Endothelial cell (in vitro differentiated cells): ENCODE results near the gene CSNK1A1. TPM values are rescaled to one million over a fixed set of nuclear protein-coding genes. Genes with fewer than 3 reads are reported as not detected.

Experiments used
- DNase-seq: peaks from one replicate; pipeline ENCODE4 v3.0.0; 2021; ENCODE audit warnings: low spot score
- H3K27ac Mint-ChIP-seq: one replicate; pipeline ENCODE4 v1.8.0; 2021; ENCODE audit warnings: mixed read lengths, inconsistent platforms; ENCODE audit not compliant: unreplicated experiment
- H3K27me3 Mint-ChIP-seq: one replicate; pipeline ENCODE4 v1.8.0; 2021; ENCODE audit warnings: mild to moderate bottlenecking, moderate library complexity, mixed read lengths, inconsistent platforms; ENCODE audit not compliant: unreplicated experiment
- H3K36me3 Mint-ChIP-seq: one replicate; pipeline ENCODE4 v1.8.0; 2021; ENCODE audit warnings: mild to moderate bottlenecking, low read depth, mixed read lengths, inconsistent platforms; ENCODE audit not compliant: unreplicated experiment
- H3K4me1 Mint-ChIP-seq: one replicate; pipeline ENCODE4 v1.8.0; 2021; ENCODE audit warnings: mild to moderate bottlenecking, mixed read lengths, inconsistent platforms; ENCODE audit not compliant: unreplicated experiment
- H3K4me3 Mint-ChIP-seq: one replicate; pipeline ENCODE4 v1.8.0; 2021; ENCODE audit warnings: mild to moderate bottlenecking, mixed read lengths, inconsistent platforms; ENCODE audit not compliant: unreplicated experiment
- H3K9me3 Mint-ChIP-seq: one replicate; pipeline ENCODE4 v1.8.0; 2021; ENCODE audit warnings: mixed read lengths, inconsistent platforms; ENCODE audit not compliant: unreplicated experiment
- CTCF ChIP-seq: fragments of 200-600 bp; sonication (generic); IDR thresholded peaks from one replicate; pipeline ENCODE4 v1.5.0; 2021; ENCODE audit warnings: antibody characterized with exemption; ENCODE audit not compliant: unreplicated experiment
- total RNA-seq: library from RNA; stranded (reverse); fragmentation: NEBNext Ultra II Directional; extraction: Animal tissue kit (Norgen Biotek cat#: 25700); gene quantifications from one replicate; pipeline ENCODE4 v1.2.1, GENCODE V29; 2021; ENCODE audit not compliant: unreplicated experiment

The CSNK1A1 gene
- total RNA-seq, 1 donor from 2014 or later: 242 TPM

- Mint-ChIP-seq H3K4me3 (no peak overlapping the region), H3K27me3 (no peaks in the 10 kb centered on the region), H3K27ac (no peak overlapping the region), H3K4me1 (no peaks in the 10 kb centered on the region), H3K36me3 (peaks cover 14% of the 10 kb centered on the region), H3K9me3 (no peaks in the 10 kb centered on the region)
- DNase-seq: no peak
- TF ChIP-seq CTCF: no peak
These were observed 54.3 kb downstream of the CSNK1A1 start for GRCh38 chr5:149496917-149497316.

- peak overlapping the region; percentile 35 for H3K4me3 Mint-ChIP-seq
- H3K9me3 Mint-ChIP-seq: no peaks in the 10 kb centered on the region
- H3K4me1 Mint-ChIP-seq: no peaks in the 10 kb centered on the region
- H3K27me3 Mint-ChIP-seq: no peaks in the 10 kb centered on the region
- no peak for DNase-seq
- H3K36me3 Mint-ChIP-seq: peaks cover 8% of the 10 kb centered on the region
- no peak overlapping the region for H3K27ac Mint-ChIP-seq
- no peak for TF ChIP-seq CTCF
These were observed 55.1 kb downstream of the CSNK1A1 start for GRCh38 chr5:149496166-149496565.

- no peak for DNase-seq
- no peak for TF ChIP-seq CTCF
- Mint-ChIP-seq H3K27ac (no peak overlapping the region), H3K27me3 (peaks cover 2% of the 10 kb centered on the region), H3K4me1 (no peaks in the 10 kb centered on the region), H3K36me3 (peaks cover 3% of the 10 kb centered on the region), H3K9me3 (no peaks in the 10 kb centered on the region), H3K4me3 (no peak overlapping the region)
These were observed 55.6 kb downstream of the CSNK1A1 start for GRCh38 chr5:149495673-149496072.

- H3K4me1 Mint-ChIP-seq: no peaks in the 10 kb centered on the region
- no peak overlapping the region for H3K4me3 Mint-ChIP-seq
- peaks cover 2% of the 10 kb centered on the region for H3K27me3 Mint-ChIP-seq
- H3K9me3 Mint-ChIP-seq: no peaks in the 10 kb centered on the region
- no peak for TF ChIP-seq CTCF
- no peaks in the 10 kb centered on the region for H3K36me3 Mint-ChIP-seq
- DNase-seq: no peak
- no peak overlapping the region for H3K27ac Mint-ChIP-seq
These were observed 57.9 kb downstream of the CSNK1A1 start for GRCh38 chr5:149493316-149493715.

GRCh38 chr5:149492781-149493180 is 58.5 kb downstream of the CSNK1A1 start:
- no peaks in the 10 kb centered on the region for H3K4me1 Mint-ChIP-seq
- no peaks in the 10 kb centered on the region for H3K36me3 Mint-ChIP-seq
- no peak overlapping the region for H3K4me3 Mint-ChIP-seq
- no peak for TF ChIP-seq CTCF
- no peaks in the 10 kb centered on the region for H3K9me3 Mint-ChIP-seq
- no peak for DNase-seq
- H3K27me3 Mint-ChIP-seq: peaks cover 2% of the 10 kb centered on the region
- H3K27ac Mint-ChIP-seq: no peak overlapping the region
